Ureter (tissue), 1 donor: ENCODE results near the gene BLACAT1. TPM values are rescaled to one million over a fixed set of nuclear protein-coding genes. Genes with fewer than 3 reads are reported as not detected.
"Not testable (repeated sequence)": the region's sequence is repeated elsewhere in the genome, so short reads cannot be mapped to it uniquely, and the experiment has no call there.

Experiments
- DNase-seq: peaks from one replicate; pipeline ENCODE4 v3.0.0-alpha.2; 2020; ENCODE audit warnings: low spot score
- total RNA-seq: library from RNA; stranded (reverse); gene quantifications from one replicate; pipeline ENCODE4 v1.2.4, GENCODE V29; 2023
- donor health status: DM: yes; HTN: yes; CAD: no.

Gene BLACAT1
- total RNA-seq, 1 donor from 2014 or later: 0.16 TPM

DNA sequence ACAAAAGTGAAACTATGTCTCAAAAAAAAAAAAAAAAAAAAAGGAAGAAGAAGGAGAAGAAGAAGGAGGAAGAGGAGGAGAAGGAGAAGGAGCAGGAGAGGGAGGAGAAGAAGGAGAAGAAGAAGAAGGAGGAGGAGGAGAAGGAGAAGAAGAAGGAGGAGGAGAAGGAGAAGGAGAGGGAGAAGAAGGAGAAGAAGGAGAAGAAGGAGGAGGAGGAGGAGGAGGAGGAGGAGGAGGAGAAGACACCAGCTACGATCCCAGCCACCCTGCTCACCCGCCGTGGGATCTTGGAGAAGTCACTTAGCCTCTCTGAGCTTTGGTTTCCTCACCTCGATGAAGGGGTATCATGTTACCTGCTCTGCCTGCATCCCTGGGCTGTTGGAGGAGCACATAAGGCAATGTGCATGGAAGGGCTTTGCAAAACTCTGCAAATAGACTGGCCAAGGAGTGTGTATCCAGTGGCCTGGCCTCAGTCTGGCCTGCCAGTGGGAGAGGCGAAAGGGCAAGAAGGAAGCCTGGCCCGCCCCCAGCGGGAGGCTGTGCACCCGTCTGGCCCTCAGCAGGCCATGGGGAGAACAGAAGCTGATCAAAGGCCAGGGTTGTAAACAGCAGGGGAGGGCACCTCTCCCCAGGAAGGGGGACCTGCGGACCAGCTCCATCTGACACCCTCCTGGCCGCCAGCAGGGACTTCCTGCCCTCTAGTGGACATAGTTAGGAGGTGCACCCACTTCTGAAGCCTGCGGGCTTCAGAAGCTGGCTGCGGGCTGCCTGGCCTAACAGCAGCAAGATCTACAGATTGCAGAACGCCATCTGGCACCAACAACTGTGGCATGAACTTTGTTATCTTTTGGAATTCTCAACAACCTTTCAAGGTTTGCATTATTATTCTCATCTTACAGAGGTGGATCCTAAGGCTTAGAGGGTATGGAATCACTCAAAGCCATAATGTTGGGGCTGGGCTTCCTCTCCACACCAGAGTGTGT lies 29.4 kb upstream of the BLACAT1 start:
- DNase-seq: peak; percentile 71

DNA sequence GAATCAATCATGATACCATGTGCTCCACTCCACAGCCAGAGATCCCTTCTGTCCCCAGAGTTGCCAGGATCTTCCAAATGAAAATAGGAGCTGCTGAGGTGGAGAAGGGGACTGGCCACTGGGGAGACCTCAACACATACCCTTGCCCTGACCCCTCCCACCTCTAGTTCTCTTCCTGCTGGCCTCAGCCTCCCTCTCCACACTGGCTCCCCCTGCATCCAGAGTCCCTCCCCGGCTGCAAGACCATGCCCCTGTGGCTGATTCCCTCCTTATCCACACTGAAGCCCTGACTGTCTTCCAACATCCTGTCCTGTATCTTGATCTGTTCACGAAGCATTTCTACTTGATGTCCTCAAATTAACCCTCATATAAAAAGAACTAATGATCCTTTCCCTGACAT lies 27.5 kb upstream of the BLACAT1 start:
- no peak for DNase-seq

DNA sequence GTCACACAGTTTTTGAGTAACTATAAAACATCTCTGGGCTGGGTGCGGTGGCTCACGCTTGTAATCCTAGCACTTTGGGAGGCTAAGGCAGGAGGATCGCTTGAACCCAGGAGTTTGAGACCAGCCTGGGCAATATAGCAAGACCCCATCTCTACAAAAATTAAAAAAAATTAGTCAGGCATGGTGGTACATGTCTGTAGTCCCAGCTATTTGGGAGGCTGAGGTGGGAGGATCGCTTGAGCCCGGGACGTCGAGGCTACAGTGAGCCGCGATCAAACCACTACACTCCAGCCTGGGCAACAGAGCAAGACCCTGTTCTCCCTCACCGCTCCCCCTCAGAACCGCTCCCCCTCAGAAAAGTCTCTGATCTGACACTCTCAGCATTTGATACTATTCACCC lies 26.7 kb upstream of the BLACAT1 start:
- not testable (repeated sequence) for DNase-seq

GRCh38 chr1:205481629-205482151 lies 25.8 kb upstream of the BLACAT1 start:
- no peak for DNase-seq

- DNase-seq: no peak
These were observed 25.4 kb upstream of the BLACAT1 start for GRCh38 chr1:205481218-205481617.

DNA sequence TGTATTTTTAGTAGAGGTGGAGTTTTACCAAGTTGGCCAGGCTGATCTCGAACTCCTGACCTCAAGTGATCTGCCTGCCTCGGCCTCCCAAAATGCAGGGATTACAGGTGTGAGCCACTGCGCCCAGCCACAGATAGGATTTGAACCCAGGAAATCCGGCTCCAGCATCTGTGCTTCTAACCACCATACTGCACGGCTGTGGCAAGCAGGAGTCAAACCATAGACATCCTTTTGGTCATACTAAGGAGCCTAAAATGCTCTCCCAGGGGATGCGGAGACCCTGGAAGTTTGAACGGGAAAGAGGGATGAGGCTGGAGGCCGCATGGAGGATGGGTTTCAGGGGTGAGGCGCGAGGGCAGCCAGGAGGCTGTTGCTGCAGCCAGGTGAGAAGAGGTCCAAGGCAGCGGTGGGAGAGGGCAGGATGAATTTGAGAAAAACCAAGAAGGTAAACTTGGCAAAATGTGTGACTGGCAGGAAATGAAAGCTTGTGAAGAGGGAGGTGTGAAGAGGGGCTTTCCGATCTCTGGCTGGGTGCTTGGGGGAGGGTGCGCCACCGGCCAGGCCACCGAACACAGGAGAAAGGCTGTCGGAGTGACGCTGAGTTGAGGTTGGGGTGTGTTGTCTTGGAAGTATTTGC lies 24.6 kb upstream of the BLACAT1 start:
- no peak for DNase-seq

GRCh38 chr1:205478985-205479384 lies 23.1 kb upstream of the BLACAT1 start:
- not testable (repeated sequence) for DNase-seq

- peak; percentile 75 for DNase-seq
These were observed 22.0 kb upstream of the BLACAT1 start for GRCh38 chr1:205477759-205478247.

GRCh38 chr1:205477121-205477758 lies 21.4 kb upstream of the BLACAT1 start:
- no peak for DNase-seq

GRCh38 chr1:205476648-205477047 lies 20.8 kb upstream of the BLACAT1 start:
- no peak for DNase-seq

DNA sequence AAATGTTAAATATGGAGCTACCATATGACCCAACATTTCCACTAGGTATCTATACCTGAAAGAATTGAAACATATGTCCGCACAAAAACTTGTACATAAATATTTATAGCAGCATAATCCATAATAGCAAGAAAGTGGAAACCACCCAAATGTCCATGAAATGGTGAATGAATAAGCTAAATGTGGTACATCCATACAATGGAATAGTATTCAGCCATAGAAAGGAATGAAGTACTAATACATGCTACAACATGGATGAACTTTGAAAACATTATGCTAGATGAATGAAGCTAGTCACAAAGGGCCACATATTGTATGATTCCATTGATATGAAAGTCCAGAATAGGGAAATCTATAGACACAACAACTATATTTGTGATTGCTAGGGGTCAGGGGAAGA lies 20.0 kb upstream of the BLACAT1 start:
- no peak for DNase-seq

GRCh38 chr1:205474571-205474970 lies 18.7 kb upstream of the BLACAT1 start:
- no peak for DNase-seq

DNA sequence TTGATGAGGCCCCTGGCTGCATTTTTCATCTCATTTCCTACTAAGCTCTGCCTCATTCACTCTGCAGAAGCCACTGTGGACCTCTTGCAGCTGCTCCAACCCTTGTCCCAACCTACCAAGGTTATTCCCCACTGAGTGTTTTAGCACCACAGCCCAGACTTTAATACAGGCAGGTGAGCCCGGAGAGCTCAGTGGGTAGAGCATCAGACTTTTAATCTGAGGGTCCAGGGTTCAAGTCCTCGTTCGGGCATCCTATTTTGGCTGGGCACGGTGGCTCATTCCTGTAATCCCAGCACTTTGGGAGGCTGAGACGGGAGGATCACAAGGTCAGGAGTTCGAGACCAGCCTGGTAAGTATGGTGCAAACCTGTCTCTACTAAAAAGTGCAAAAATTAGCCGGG lies 18.1 kb upstream of the BLACAT1 start:
- DNase-seq: no peak

GRCh38 chr1:205473475-205473874 lies 17.6 kb upstream of the BLACAT1 start:
- no peak for DNase-seq

DNA sequence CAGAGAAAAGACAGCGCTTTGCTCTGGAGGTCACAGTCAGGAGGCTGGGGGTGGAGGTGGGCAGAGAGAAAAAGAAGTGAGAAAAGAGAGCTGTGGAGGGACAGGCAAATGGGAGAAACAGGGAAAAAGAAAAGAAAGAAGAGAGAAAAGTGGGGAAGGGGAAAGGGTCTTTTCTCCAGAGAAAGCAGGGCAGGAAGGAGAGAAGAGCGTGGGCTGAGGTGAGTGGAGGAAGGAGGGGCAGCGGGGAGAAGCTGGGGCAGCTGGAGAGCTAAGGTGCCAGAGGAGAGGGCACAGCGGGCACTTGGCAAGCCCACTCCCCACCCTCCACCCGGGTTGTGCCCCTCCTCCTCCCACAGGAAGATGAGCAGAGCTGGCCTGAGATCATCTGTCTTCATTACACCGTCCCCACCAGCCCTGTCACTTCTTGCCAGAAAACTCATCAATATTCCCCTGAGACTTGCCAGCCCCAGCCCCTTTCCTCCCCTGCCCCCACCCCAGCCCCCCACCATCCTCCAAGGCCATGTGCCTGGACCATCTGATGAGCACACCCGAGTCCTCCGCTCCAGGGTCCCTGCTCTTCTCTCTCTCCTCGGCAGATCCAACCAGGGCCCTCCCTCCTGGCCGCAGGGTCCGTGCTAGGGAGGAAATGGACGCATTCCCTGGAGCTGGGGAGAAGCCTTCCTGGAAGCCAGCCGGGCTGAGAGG lies 17.0 kb upstream of the BLACAT1 start:
- no peak for DNase-seq

- DNase-seq: no peak
These were observed 14.3 kb upstream of the BLACAT1 start for GRCh38 chr1:205470131-205470530.

DNA sequence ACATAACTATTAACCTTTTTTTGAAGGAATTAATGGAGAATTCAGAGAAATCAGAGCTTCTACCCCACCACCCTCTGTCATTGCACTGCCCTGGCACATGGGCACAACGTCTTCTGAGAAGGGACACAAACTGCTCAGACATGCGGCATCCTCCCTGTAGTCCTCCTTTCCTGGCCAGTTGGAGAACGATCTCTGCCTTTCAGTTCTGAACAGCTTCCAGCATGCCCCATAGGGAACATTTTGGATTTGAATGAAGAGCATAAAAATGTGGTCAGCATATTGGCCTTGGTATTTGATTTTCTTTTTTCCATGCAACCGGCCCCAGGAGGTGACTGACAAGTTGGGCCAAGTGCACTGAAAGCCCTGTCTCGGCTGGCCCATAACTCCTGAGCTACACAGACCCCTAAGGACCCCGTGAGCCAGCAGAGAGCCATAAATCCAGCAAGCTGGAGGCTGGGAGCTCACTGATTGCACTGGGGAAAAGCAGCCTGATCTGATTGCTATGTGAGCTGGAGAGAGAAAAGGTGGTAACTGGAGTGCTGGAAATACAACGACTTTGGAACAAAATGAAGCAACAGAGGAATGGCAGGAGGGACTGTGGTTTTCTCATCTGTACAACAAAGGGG lies 10.9 kb upstream of the BLACAT1 start:
- DNase-seq: no peak

- no peak for DNase-seq
These were observed 9.5 kb upstream of the BLACAT1 start for GRCh38 chr1:205465392-205465791.

DNA sequence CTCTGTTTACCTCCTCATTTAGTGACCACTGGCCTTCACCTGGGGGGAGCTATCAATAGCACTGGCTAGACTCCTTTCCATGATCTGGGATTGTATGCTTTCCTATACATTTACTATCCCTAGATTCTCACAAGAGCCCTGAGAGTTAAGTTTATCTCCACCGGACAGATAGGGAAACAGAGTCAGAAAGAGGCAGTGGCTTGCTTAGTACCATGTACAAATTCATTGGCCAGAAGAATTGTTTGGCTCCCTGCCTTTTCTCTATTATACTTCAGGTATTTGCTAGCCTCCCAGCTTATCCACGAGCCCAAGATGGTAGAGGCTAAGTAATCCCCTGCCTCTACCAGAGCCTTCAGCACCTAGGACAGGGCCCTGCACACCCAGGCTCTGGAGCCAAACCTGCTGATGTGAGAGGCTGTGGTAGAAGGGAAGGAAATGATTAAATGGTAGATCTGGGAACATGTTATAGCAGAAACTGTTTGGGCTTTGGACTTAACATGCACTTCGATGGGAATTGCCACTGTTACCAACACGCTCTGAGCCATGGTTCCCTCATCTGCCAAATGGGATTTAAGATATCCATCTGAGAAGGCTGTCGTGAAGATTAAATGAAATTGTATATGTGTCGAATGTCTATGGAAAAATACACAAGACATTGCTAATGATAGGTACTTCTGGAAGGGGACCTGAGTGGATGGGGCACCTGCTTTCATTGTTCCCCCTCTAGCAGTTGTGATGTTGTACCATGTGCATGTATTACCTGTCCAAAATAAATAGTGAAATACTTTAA lies 3.1 kb upstream of the BLACAT1 start:
- DNase-seq: no peak
